HG02763 (cell line): ENCODE data around the gene INMT.

Source experiments
- ATAC-seq: cut with Tn5 transposase; IDR thresholded peaks from one replicate; pipeline ENCODE4 v1.9.1; 2021; ENCODE audit warnings: mild to moderate bottlenecking, moderate library complexity; ENCODE audit not compliant: unreplicated experiment

INMT gene

GRCh38 chr7:30750683-30751650, 968 bp upstream of the INMT start:
- ATAC-seq: no peak

- no peak for ATAC-seq
Measured at GRCh38 chr7:30752484-30752883, 549 bp downstream of the INMT start.

GRCh38 chr7:30752979-30753378, 1.0 kb downstream of the INMT start:
- ATAC-seq: no peak

GRCh38 chr7:30754315-30754877, 2.5 kb downstream of the INMT start:
- ATAC-seq: no peak

GRCh38 chr7:30755384-30756154, 3.6 kb downstream of the INMT start:
- no peak for ATAC-seq

GRCh38 chr7:30757342-30757692, 5.4 kb downstream of the INMT start:
- no peak for ATAC-seq

GRCh38 chr7:30760514-30761213, 8.7 kb downstream of the INMT start:
- no peak for ATAC-seq

- no peak for ATAC-seq
Measured at GRCh38 chr7:30761214-30762156, 9.6 kb downstream of the INMT start.

GRCh38 chr7:30764030-30764975, 12.4 kb downstream of the INMT start:
- peak; percentile 91 for ATAC-seq

- ATAC-seq: no peak
Measured at GRCh38 chr7:30765408-30765807, 13.5 kb downstream of the INMT start.

- ATAC-seq: no peak
Measured at GRCh38 chr7:30770845-30771173, 18.9 kb downstream of the INMT start.

GRCh38 chr7:30771174-30771879, 19.4 kb downstream of the INMT start, which contains the start of gene MINDY4:
Gene MINDY4, plus strand, starts transcription at chr7:30771417. Its CDS starts 77 bp downstream, at chr7:30771494.
- peak; percentile 80 for ATAC-seq

- peak; percentile 21 for ATAC-seq
Measured at GRCh38 chr7:30771880-30772425, 20.0 kb downstream of the INMT start.

- ATAC-seq: no peak
Measured at GRCh38 chr7:30772984-30773383, 21.0 kb downstream of the INMT start.

GRCh38 chr7:30775992-30776391, 24.1 kb downstream of the INMT start:
- no peak for ATAC-seq

- no peak for ATAC-seq
Measured at GRCh38 chr7:30776971-30777370, 25.0 kb downstream of the INMT start.

GRCh38 chr7:30778255-30779025, 26.5 kb downstream of the INMT start:
- ATAC-seq: no peak
